ENCODE measurements around the gene RAB11FIP2.

The RAB11FIP2 gene

GRCh38 chr10:118031351-118032075 is 15.2 kb downstream of the RAB11FIP2 start:
- no peak for TF ChIP-seq EZH2 (IDR thresholded peaks at IDR 0.05; ENCODE audit: borderline replicate concordance, low read depth, low read length, severe bottlenecking)
- H3K4me3 ChIP-seq (ENCODE audit: low read depth in 1 of 2, low read length in 2 of 2), result no peak overlapping the region
- H3K4me1 ChIP-seq (ENCODE audit: insufficient read depth, low read length), result peaks cover 19% of the 10 kb centered on the region
- DNase-seq (no peak), ATAC-seq (ENCODE audit: insufficient read depth, low read depth) (no peak)
- no peaks in the 10 kb centered on the region for H3K9me3 ChIP-seq (ENCODE audit: insufficient read depth, low read length, severe bottlenecking)
- H3K4me2 ChIP-seq (ENCODE audit: insufficient read depth, low read length), result no peak overlapping the region
- H3K27me3 ChIP-seq (ENCODE audit: insufficient read depth, low read length, poor library complexity), result no peaks in the 10 kb centered on the region
- H3K79me2 ChIP-seq (ENCODE audit: insufficient read depth, low read length), result peaks cover 8% of the 10 kb centered on the region; the same call in 1 of the 2 replicates
- H3K27ac ChIP-seq (ENCODE audit: low read length), result no peak overlapping the region
- H2AFZ ChIP-seq (ENCODE audit: low read depth, low read length), result no peak overlapping the region
- H4K20me1 ChIP-seq (ENCODE audit: insufficient read depth, low read length), result peaks cover 6% of the 10 kb centered on the region; the same call in 1 of the 2 replicates
- peaks cover 19% of the 10 kb centered on the region for H3K36me3 ChIP-seq (ENCODE audit: insufficient read depth, low read length)
- no peak overlapping the region for H3K9ac ChIP-seq (ENCODE audit: low read depth, low read length)

- no peaks in the 10 kb centered on the region for H3K9me3 ChIP-seq (ENCODE audit: insufficient read depth, low read length, severe bottlenecking)
- H2AFZ ChIP-seq (ENCODE audit: low read depth, low read length), result no peak overlapping the region
- H3K36me3 ChIP-seq (ENCODE audit: insufficient read depth, low read length), result peaks cover 14% of the 10 kb centered on the region; the same call in 1 of the 2 replicates
- no peak overlapping the region for H3K4me3 ChIP-seq (ENCODE audit: low read depth in 1 of 2, low read length in 2 of 2)
- no peak overlapping the region for H3K4me2 ChIP-seq (ENCODE audit: insufficient read depth, low read length)
- no peak overlapping the region for H3K9ac ChIP-seq (ENCODE audit: low read depth, low read length)
- TF ChIP-seq, protein P1, sequence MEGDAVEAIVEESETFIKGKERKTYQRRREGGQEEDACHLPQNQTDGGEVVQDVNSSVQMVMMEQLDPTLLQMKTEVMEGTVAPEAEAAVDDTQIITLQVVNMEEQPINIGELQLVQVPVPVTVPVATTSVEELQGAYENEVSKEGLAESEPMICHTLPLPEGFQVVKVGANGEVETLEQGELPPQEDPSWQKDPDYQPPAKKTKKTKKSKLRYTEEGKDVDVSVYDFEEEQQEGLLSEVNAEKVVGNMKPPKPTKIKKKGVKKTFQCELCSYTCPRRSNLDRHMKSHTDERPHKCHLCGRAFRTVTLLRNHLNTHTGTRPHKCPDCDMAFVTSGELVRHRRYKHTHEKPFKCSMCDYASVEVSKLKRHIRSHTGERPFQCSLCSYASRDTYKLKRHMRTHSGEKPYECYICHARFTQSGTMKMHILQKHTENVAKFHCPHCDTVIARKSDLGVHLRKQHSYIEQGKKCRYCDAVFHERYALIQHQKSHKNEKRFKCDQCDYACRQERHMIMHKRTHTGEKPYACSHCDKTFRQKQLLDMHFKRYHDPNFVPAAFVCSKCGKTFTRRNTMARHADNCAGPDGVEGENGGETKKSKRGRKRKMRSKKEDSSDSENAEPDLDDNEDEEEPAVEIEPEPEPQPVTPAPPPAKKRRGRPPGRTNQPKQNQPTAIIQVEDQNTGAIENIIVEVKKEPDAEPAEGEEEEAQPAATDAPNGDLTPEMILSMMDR (IDR thresholded peaks at IDR 0.05; ENCODE audit: borderline replicate concordance, extremely low read depth, low read length, poor library complexity, severe bottlenecking), result no peak
- H3K27ac ChIP-seq (ENCODE audit: low read length), result no peak overlapping the region
- no peaks in the 10 kb centered on the region for H3K4me1 ChIP-seq (ENCODE audit: insufficient read depth, low read length)
- no peak for ATAC-seq (ENCODE audit: insufficient read depth, low read depth)
- peaks cover 4% of the 10 kb centered on the region; the same call in 1 of the 2 replicates for H3K79me2 ChIP-seq (ENCODE audit: insufficient read depth, low read length)
- no peak for DNase-seq
- H3K27me3 ChIP-seq (ENCODE audit: insufficient read depth, low read length, poor library complexity), result no peaks in the 10 kb centered on the region
- no peaks in the 10 kb centered on the region; the same call in 1 of the 2 replicates for H4K20me1 ChIP-seq (ENCODE audit: insufficient read depth, low read length)
Observed at GRCh38 chr10:118028619-118029018, 18.1 kb downstream of the RAB11FIP2 start.

DNA sequence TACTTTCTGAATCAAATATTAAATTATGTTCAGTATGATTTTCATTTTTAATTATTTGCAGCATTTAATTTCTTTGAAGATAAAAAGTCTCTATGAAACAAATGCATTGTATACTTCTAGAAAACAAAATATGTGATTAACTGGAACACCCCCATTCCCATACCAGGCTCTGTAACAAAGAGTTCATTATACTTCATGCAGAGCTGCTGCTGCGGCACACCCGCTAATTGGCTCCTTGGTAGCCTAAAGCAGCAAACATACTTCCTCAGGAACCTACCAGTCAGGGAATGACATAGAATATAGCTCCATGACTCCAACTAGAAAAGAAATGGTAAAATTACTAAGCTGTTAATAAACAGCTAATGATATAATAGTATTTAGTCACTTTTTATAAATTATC is 19.3 kb downstream of the RAB11FIP2 start:
- DNase-seq, result no peak
- TF ChIP-seq, protein P1 (IDR thresholded peaks at IDR 0.05; ENCODE audit: borderline replicate concordance, extremely low read depth, low read length, poor library complexity, severe bottlenecking), result no peak
- TF ChIP-seq EZH2 (IDR thresholded peaks at IDR 0.05; ENCODE audit: borderline replicate concordance, low read depth, low read length, severe bottlenecking), result no peak
- H3K9ac ChIP-seq (ENCODE audit: low read depth, low read length), result no peak overlapping the region
- peaks cover 4% of the 10 kb centered on the region; the same call in 1 of the 2 replicates for H3K79me2 ChIP-seq (ENCODE audit: insufficient read depth, low read length)
- H4K20me1 ChIP-seq (ENCODE audit: insufficient read depth, low read length), result no peaks in the 10 kb centered on the region; the same call in 1 of the 2 replicates
- no peak overlapping the region for H3K4me2 ChIP-seq (ENCODE audit: insufficient read depth, low read length)
- H3K27ac ChIP-seq (ENCODE audit: low read length), result no peak overlapping the region
- no peak for ATAC-seq (ENCODE audit: insufficient read depth, low read depth)
- no peaks in the 10 kb centered on the region for H3K27me3 ChIP-seq (ENCODE audit: insufficient read depth, low read length, poor library complexity)
- no peaks in the 10 kb centered on the region for H3K9me3 ChIP-seq (ENCODE audit: insufficient read depth, low read length, severe bottlenecking)
- H2AFZ ChIP-seq (ENCODE audit: low read depth, low read length), result no peak overlapping the region
- peaks cover 9% of the 10 kb centered on the region; the same call in 1 of the 2 replicates for H3K36me3 ChIP-seq (ENCODE audit: insufficient read depth, low read length)
- H3K4me1 ChIP-seq (ENCODE audit: insufficient read depth, low read length), result no peaks in the 10 kb centered on the region
- H3K4me3 ChIP-seq (ENCODE audit: low read depth in 1 of 2, low read length in 2 of 2), result no peak overlapping the region

DNA sequence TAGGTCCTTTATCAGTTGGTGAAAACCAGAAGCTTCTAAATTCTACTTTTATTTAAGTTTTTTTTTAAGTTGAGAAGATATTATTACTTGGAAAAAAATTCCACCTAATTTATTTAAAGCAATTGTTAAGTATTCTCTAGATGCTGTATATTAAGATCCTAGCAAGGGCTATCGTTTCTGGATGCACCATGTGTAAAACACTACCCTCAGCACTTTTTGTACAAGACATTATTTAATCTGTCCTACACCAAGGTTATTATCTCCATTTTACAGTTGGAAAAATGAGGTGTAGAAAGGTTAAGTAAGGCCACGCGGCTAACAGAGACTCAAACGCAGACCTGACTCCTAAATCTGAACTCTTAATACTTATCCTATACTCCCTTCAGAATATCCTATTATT is 19.8 kb downstream of the RAB11FIP2 start:
- H2AFZ ChIP-seq (ENCODE audit: low read depth, low read length), result no peak overlapping the region
- no peaks in the 10 kb centered on the region for H3K4me1 ChIP-seq (ENCODE audit: insufficient read depth, low read length)
- no peak overlapping the region for H3K27ac ChIP-seq (ENCODE audit: low read length)
- no peaks in the 10 kb centered on the region for H3K9me3 ChIP-seq (ENCODE audit: insufficient read depth, low read length, severe bottlenecking)
- H4K20me1 ChIP-seq (ENCODE audit: insufficient read depth, low read length), result peaks cover 2% of the 10 kb centered on the region; the same call in 1 of the 2 replicates
- peaks cover 4% of the 10 kb centered on the region for H3K79me2 ChIP-seq (ENCODE audit: insufficient read depth, low read length)
- ATAC-seq (ENCODE audit: insufficient read depth, low read depth) (no peak), DNase-seq (no peak)
- H3K9ac ChIP-seq (ENCODE audit: low read depth, low read length), result no peak overlapping the region
- H3K36me3 ChIP-seq (ENCODE audit: insufficient read depth, low read length), result peaks cover 6% of the 10 kb centered on the region; the same call in 1 of the 2 replicates
- H3K27me3 ChIP-seq (ENCODE audit: insufficient read depth, low read length, poor library complexity), result no peaks in the 10 kb centered on the region
- no peak overlapping the region for H3K4me2 ChIP-seq (ENCODE audit: insufficient read depth, low read length)
- H3K4me3 ChIP-seq (ENCODE audit: low read depth in 1 of 2, low read length in 2 of 2), result no peak overlapping the region
- TF ChIP-seq EZH2 (IDR thresholded peaks at IDR 0.05; ENCODE audit: borderline replicate concordance, low read depth, low read length, severe bottlenecking), result no peak
- TF ChIP-seq, protein P1 (IDR thresholded peaks at IDR 0.05; ENCODE audit: borderline replicate concordance, extremely low read depth, low read length, poor library complexity, severe bottlenecking), result no peak

Measured in DND-41 (cell line).